GM12878 (cell line): Measurements from ENCODE around the gene DIP2C. TPM values are rescaled to one million over a fixed set of nuclear protein-coding genes. Genes with fewer than 3 reads are reported as not detected.

Experiments used
- ATAC-seq: fragments of 200-7000 bp; cut with Tn5 transposase; 3 replicates; pipeline ENCODE4 v1.9.1; 2020; ENCODE audit warnings: mild to moderate bottlenecking, moderate library complexity
- BruUV-seq: library from RNA; stranded (reverse); fragments of 400-500 nt; replicated peaks from 2 replicates; lab custom pipeline; 2021; lab: Mats Ljungman, UMichigan
- CTCF ChIA-PET: fragments of 300-600 bp; sonication (Branson Sonifier 250); formaldehyde crosslinking; extraction: SDS; loops from one replicate; lab custom pipeline; 2021; ENCODE audit warnings: inconsistent platforms; lab: Yijun Ruan, JAX
- POLR2A ChIA-PET: fragments of 350-600 bp; formaldehyde crosslinking; extraction: SDS; loops from one replicate; lab custom pipeline; 2021; ENCODE audit warnings: inconsistent platforms; lab: Charles Lee
- RAD21 ChIA-PET: fragments of 300-600 bp; sonication (Branson Sonifier 250); formaldehyde crosslinking; loops from one replicate; lab custom pipeline; 2023; ENCODE audit warnings: antibody characterized with exemption; ENCODE audit not compliant: unreplicated experiment; lab: Charles Lee
- SMC1A ChIA-PET: fragments of 300-600 bp; sonication (Branson Sonifier 250); formaldehyde crosslinking; loops from one replicate; lab custom pipeline; 2023; ENCODE audit not compliant: unreplicated experiment, uncharacterized antibody; lab: Charles Lee
- DNase-seq: peaks from one replicate; pipeline ENCODE4 v3.0.0-alpha.2; 2011; ENCODE audit warnings: low read depth, low spot score
- FAIRE-seq: peaks from 3 replicates; lab custom pipeline; 2011; peaks lifted over from hg19 to GRCh38; lab: Jason Lieb, UNC
- H2AFZ ChIP-seq: 2 replicates; pipeline ENCODE4 v1.6.0; 2011; ENCODE audit warnings: low read depth, low read length, control low read depth; ENCODE audit not compliant: control insufficient read depth
- H3K27ac ChIP-seq: 2 replicates; pipeline ENCODE4 v1.5.1; 2011; ENCODE audit warnings: control low read depth; ENCODE audit not compliant: control insufficient read depth, insufficient read depth
- H3K27me3 ChIP-seq, 2 experiments: replicated peaks in 1 of 2; 2 replicates each; pipeline versions ENCODE4 v1.6.0 to v1.6.1; 2011; ENCODE audit warnings: low read length in 1 of 2; ENCODE audit not compliant: control insufficient read depth in 2 of 2, insufficient read depth in 2 of 2
- H3K36me3 ChIP-seq, 2 experiments: 2 replicates each; pipeline ENCODE4 v1.5.1; 2011; ENCODE audit warnings: low read length in 1 of 2; ENCODE audit not compliant: control insufficient read depth in 2 of 2, insufficient read depth in 2 of 2
- H3K4me1 ChIP-seq: 2 replicates; pipeline ENCODE4 v1.6.1; 2011; ENCODE audit warnings: mild to moderate bottlenecking, low read length, moderate library complexity, mixed read lengths; ENCODE audit not compliant: control insufficient read depth, insufficient read depth
- H3K4me2 ChIP-seq: 2 replicates; pipeline ENCODE4 v1.6.0; 2011; ENCODE audit warnings: control low read depth; ENCODE audit not compliant: control insufficient read depth, insufficient read depth
- H3K4me3 ChIP-seq: fragments of 200-600 bp; sonication (generic); 2 replicates; pipeline ENCODE4 v1.5.1; 2016
- H3K79me2 ChIP-seq: 2 replicates; pipeline ENCODE4 v1.6.0; 2011; ENCODE audit warnings: low read length; ENCODE audit not compliant: control insufficient read depth, insufficient read depth
- H3K9ac ChIP-seq: 2 replicates; pipeline ENCODE4 v1.8.0; 2011; ENCODE audit warnings: low read length, control low read depth, mixed read lengths; ENCODE audit not compliant: control insufficient read depth, insufficient read depth
- H3K9me3 ChIP-seq: replicated peaks from 3 replicates; pipeline ENCODE4 v1.5.1; 2011; ENCODE audit warnings: mild to moderate bottlenecking, low read length; ENCODE audit not compliant: control insufficient read depth, insufficient read depth
- H4K20me1 ChIP-seq: 2 replicates; pipeline ENCODE4 v1.6.0; 2011; ENCODE audit not compliant: control insufficient read depth, insufficient read depth
- CUX1 ChIP-seq: IDR thresholded peaks from 2 replicates; pipeline ENCODE4 v1.6.1; 2012; ENCODE audit warnings: improper control_type of control experiment, low read depth, low read length; ENCODE audit not compliant: insufficient replicate concordance
- MYC ChIP-seq: IDR thresholded peaks from 2 replicates; pipeline ENCODE4 v1.6.1; 2011; ENCODE audit warnings: mild to moderate bottlenecking, low read length, moderate library complexity, inconsistent platforms; ENCODE audit not compliant: insufficient read depth, insufficient replicate concordance, insufficient read length, severe bottlenecking
- POLR2A ChIP-seq: IDR thresholded peaks from 2 replicates; pipeline ENCODE4 v1.6.1; 2011; ENCODE audit warnings: low read depth, mild to moderate bottlenecking, low read length
- POLR2AphosphoS2 ChIP-seq: IDR thresholded peaks from 2 replicates; pipeline ENCODE4 v1.6.1; 2011; ENCODE audit warnings: low read depth, mild to moderate bottlenecking, low read length, improper control_type of control experiment, moderate library complexity
- SP1 ChIP-seq: IDR thresholded peaks from one replicate; pipeline ENCODE4 v1.6.1; 2011; ENCODE audit warnings: low read depth, low read length
- ZBTB33 ChIP-seq: fragments of 450-650 bp; IDR thresholded peaks from 2 replicates; pipeline ENCODE4 v1.6.1; 2017; ENCODE audit warnings: mild to moderate bottlenecking
- WGBS: methylation state at CpG from one replicate; pipeline ENCODE4 v1.1.6; 2016; ENCODE audit warnings: low lambda C conversion rate; ENCODE audit not compliant: insufficient replicate concordance, insufficient coverage; ENCODE audit errors: missing lambda C conversion rate; 5-methylcytosine and 5-hydroxymethylcytosine counted together
- in situ Hi-C: fragments of 300-500 bp; cut with MboI; formaldehyde crosslinking; loops from 9 replicates; pipeline ENCODE4 v1.14.3; 2018; ENCODE audit warnings: mixed read lengths
- intact Hi-C: fragments of 100-400 bp; cut with micrococcal nuclease; formaldehyde crosslinking; loops from one replicate; pipeline ENCODE4 v1.14.2; 2022; ENCODE audit not compliant: unreplicated experiment
- polyA plus RNA-seq, 11 experiments: library from polyadenylated mRNA; depleted of rRNA in 4 of 11; unstranded in 6 of 11; stranded (reverse) in 5 of 11; fragments of >200 nt; fragmentation: Nextera tagmentation in 4 of 11; fragmentation: Illumina TruSeq in 1 of 11; extraction: Ambion mirVana in 4 of 11; extraction: Trizol in 1 of 11; gene quantifications; 1 replicate in 1 of 11; 2 replicates in 10 of 11; pipeline versions ENCODE4 v1.2.1 to v1.2.3, GENCODE V29; 2011 to 2016; ENCODE audit warnings: inconsistent platforms in 2 of 11, missing spikeins in 2 of 11, low read depth in 1 of 11
- total RNA-seq, 4 experiments: library from RNA; depleted of rRNA in 3 of 4; stranded (reverse); fragments of >200 nt in 3 of 4; fragmentation: Illumina TruSeq in 1 of 4; extraction: Trizol in 1 of 4; gene quantifications; 2 replicates each; pipeline versions ENCODE4 v1.2.1 to v1.2.3, GENCODE V29; 2013 to 2021
- TF ChIP-seq, protein P1 (sequence below): IDR thresholded peaks from 2 replicates; pipeline ENCODE4 v1.6.1; 2011; ENCODE audit warnings: borderline replicate concordance, low read depth, mild to moderate bottlenecking, moderate library complexity, low read length; ENCODE audit not compliant: insufficient read depth, poor library complexity, severe bottlenecking
- TF ChIP-seq, protein P2 (sequence below): IDR thresholded peaks from 2 replicates; pipeline ENCODE4 v1.6.1; 2011; ENCODE audit warnings: mild to moderate bottlenecking, low read depth, low read length, moderate library complexity; ENCODE audit not compliant: insufficient replicate concordance
- TF ChIP-seq, protein P3 (sequence below): fragments of 450-650 bp; IDR thresholded peaks from 2 replicates; pipeline ENCODE4 v1.6.1; 2016; ENCODE audit warnings: mild to moderate bottlenecking, moderate library complexity, borderline replicate concordance

DIP2C gene
- total and polyA plus RNA-seq, 10 of the 15 experiments (the other 5 are each of a cell fraction or from before 2014, with no cell fraction given): 0.01 to 0.10 (median 0.06) TPM

DNA sequence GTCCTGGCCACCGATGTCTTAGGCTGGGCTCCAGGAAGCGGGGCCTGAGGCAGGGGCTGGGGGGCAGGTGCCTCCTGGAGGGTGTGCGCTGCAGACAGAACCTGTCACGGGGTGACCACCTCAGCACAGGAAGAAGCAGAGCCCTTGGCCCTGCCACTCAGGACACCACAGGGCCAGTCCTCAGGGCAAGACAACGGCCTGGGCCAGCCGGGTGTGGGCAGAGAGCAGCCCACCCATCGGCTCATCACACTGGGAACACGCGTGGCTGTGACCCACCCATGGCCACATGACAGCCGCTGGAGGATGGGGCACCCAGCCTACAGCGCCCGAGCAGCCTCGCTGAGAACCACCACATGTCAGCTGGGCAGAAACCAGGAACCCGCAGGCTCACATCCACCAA lies 5.9 kb upstream of the DIP2C start:
- Histone ChIP-seq H3K4me3 (no peak overlapping the region), H2AFZ (no peak overlapping the region), H3K27me3 (no peaks in the 10 kb centered on the region), H3K4me1 (no peaks in the 10 kb centered on the region), H3K9ac (no peak overlapping the region), H3K36me3 (no peaks in the 10 kb centered on the region), H3K27ac (no peak overlapping the region), H4K20me1 (no peaks in the 10 kb centered on the region), H3K4me2 (no peak overlapping the region), H3K79me2 (no peaks in the 10 kb centered on the region), H3K9me3 (no peaks in the 10 kb centered on the region)
- ChIA-PET RAD21 (no interaction called here), POLR2A (no interaction called here), CTCF (no interaction called here), SMC1A (no interaction called here)
- in situ Hi-C loops: no loop called here
- intact Hi-C loops: no loop called here
- ATAC-seq: no peak
- no peak for DNase-seq
- 79% methylated on average over 14 of the region's 14 CpGs for WGBS
- no peak for FAIRE-seq
- no TSS peak for BruUV-seq
- TF ChIP-seq CUX1: no peak
- no peak for TF ChIP-seq MYC
- TF ChIP-seq ZBTB33: no peak
- no peak for TF ChIP-seq POLR2A
- TF ChIP-seq SP1: no peak
- TF ChIP-seq, protein P1, sequence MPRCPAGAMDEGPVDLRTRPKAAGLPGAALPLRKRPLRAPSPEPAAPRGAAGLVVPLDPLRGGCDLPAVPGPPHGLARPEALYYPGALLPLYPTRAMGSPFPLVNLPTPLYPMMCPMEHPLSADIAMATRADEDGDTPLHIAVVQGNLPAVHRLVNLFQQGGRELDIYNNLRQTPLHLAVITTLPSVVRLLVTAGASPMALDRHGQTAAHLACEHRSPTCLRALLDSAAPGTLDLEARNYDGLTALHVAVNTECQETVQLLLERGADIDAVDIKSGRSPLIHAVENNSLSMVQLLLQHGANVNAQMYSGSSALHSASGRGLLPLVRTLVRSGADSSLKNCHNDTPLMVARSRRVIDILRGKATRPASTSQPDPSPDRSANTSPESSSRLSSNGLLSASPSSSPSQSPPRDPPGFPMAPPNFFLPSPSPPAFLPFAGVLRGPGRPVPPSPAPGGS: no peak
- TF ChIP-seq, protein P2, sequence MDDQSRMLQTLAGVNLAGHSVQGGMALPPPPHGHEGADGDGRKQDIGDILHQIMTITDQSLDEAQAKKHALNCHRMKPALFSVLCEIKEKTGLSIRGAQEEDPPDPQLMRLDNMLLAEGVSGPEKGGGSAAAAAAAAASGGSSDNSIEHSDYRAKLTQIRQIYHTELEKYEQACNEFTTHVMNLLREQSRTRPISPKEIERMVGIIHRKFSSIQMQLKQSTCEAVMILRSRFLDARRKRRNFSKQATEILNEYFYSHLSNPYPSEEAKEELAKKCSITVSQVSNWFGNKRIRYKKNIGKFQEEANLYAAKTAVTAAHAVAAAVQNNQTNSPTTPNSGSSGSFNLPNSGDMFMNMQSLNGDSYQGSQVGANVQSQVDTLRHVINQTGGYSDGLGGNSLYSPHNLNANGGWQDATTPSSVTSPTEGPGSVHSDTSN: no peak
- TF ChIP-seq, protein P3, sequence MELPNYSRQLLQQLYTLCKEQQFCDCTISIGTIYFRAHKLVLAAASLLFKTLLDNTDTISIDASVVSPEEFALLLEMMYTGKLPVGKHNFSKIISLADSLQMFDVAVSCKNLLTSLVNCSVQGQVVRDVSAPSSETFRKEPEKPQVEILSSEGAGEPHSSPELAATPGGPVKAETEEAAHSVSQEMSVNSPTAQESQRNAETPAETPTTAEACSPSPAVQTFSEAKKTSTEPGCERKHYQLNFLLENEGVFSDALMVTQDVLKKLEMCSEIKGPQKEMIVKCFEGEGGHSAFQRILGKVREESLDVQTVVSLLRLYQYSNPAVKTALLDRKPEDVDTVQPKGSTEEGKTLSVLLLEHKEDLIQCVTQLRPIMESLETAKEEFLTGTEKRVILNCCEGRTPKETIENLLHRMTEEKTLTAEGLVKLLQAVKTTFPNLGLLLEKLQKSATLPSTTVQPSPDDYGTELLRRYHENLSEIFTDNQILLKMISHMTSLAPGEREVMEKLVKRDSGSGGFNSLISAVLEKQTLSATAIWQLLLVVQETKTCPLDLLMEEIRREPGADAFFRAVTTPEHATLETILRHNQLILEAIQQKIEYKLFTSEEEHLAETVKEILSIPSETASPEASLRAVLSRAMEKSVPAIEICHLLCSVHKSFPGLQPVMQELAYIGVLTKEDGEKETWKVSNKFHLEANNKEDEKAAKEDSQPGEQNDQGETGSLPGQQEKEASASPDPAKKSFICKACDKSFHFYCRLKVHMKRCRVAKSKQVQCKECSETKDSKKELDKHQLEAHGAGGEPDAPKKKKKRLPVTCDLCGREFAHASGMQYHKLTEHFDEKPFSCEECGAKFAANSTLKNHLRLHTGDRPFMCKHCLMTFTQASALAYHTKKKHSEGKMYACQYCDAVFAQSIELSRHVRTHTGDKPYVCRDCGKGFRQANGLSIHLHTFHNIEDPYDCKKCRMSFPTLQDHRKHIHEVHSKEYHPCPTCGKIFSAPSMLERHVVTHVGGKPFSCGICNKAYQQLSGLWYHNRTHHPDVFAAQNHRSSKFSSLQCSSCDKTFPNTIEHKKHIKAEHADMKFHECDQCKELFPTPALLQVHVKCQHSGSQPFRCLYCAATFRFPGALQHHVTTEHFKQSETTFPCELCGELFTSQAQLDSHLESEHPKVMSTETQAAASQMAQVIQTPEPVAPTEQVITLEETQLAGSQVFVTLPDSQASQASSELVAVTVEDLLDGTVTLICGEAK: no peak
- no peak for TF ChIP-seq POLR2AphosphoS2
